Caco-2 (cell line): ENCODE measurements around the gene ZNF614. TPM values are rescaled to one million over a fixed set of nuclear protein-coding genes. Genes with fewer than 3 reads are reported as not detected.

Source experiments
- BruUV-seq: library from RNA; stranded (reverse); fragments of 400-500 nt; replicated peaks from 2 replicates; lab custom pipeline; 2021; lab: Mats Ljungman, UMichigan
- CTCF ChIA-PET: fragments of 300-600 bp; sonication (Branson Sonifier 250); formaldehyde crosslinking; loops from one replicate; lab custom pipeline; 2022; ENCODE audit warnings: antibody characterized with exemption; lab: Charles Lee
- POLR2A ChIA-PET: fragments of 300-600 bp; sonication (Branson Sonifier 250); formaldehyde crosslinking; loops from one replicate; lab custom pipeline; 2022; ENCODE audit warnings: antibody characterized with exemption; lab: Charles Lee
- DNase-seq, 2 experiments: peaks; one replicate each; pipeline versions ENCODE4 v3.0.0 to v3.0.0-alpha.2; 2020 to 2022
- H3K27me3 ChIP-seq: replicated peaks from 2 replicates; pipeline ENCODE4 v1.6.0; 2011; ENCODE audit warnings: low read length; ENCODE audit not compliant: control insufficient read depth, insufficient read depth
- H3K36me3 ChIP-seq: 2 replicates; pipeline ENCODE4 v1.5.1; 2011; ENCODE audit warnings: low read length; ENCODE audit not compliant: control insufficient read depth, insufficient read depth
- H3K4me1 ChIP-seq: fragments of 250-450 bp; sonication (Bioruptor Pico); 2 replicates; pipeline ENCODE4 v1.5.1; 2020; ENCODE audit warnings: mild to moderate bottlenecking
- H3K4me3 ChIP-seq: 2 replicates; pipeline ENCODE4 v1.5.1; 2011; ENCODE audit warnings: low read depth, mild to moderate bottlenecking, control low read depth, low read length
- H3K9me3 ChIP-seq: fragments of 250-450 bp; sonication (Bioruptor Pico); 2 replicates; pipeline ENCODE4 v1.5.1; 2020; ENCODE audit warnings: mild to moderate bottlenecking, moderate library complexity
- H3K27ac Mint-ChIP-seq: one replicate; pipeline ENCODE4 v1.8.0; 2022; ENCODE audit warnings: mixed read lengths; ENCODE audit not compliant: unreplicated experiment
- H3K27me3 Mint-ChIP-seq: one replicate; pipeline ENCODE4 v1.8.0; 2022; ENCODE audit warnings: mixed read lengths; ENCODE audit not compliant: insufficient read depth, unreplicated experiment
- H3K36me3 Mint-ChIP-seq: one replicate; pipeline ENCODE4 v1.8.0; 2022; ENCODE audit warnings: mild to moderate bottlenecking, mixed read lengths; ENCODE audit not compliant: insufficient read depth, unreplicated experiment
- H3K4me1 Mint-ChIP-seq: one replicate; pipeline ENCODE4 v1.8.0; 2022; ENCODE audit warnings: low read depth, mixed read lengths; ENCODE audit not compliant: unreplicated experiment
- H3K4me3 Mint-ChIP-seq: one replicate; pipeline ENCODE4 v1.8.0; 2022; ENCODE audit warnings: mild to moderate bottlenecking, moderate library complexity, mixed read lengths; ENCODE audit not compliant: unreplicated experiment
- H3K9me3 Mint-ChIP-seq: one replicate; pipeline ENCODE4 v1.8.0; 2022; ENCODE audit warnings: mixed read lengths; ENCODE audit not compliant: unreplicated experiment
- intact Hi-C: fragments of 100-400 bp; cut with micrococcal nuclease; formaldehyde crosslinking; loops from one replicate; pipeline ENCODE4 v1.10.0; 2022; ENCODE audit not compliant: unreplicated experiment
- total RNA-seq: library from RNA; stranded (reverse); gene quantifications from 2 replicates; pipeline ENCODE4 v1.2.3, GENCODE V29; 2022
- TF ChIP-seq, protein P1 (sequence below), 2 experiments: fragments of 200-600 bp in 1 of 2; IDR thresholded peaks; 1 replicate in 1 of 2; 2 replicates in 1 of 2; pipeline versions ENCODE4 v1.5.1 to v1.8.0; 2011 to 2022; ENCODE audit warnings: antibody characterized with exemption in 1 of 2, control low read depth in 1 of 2, inconsistent platforms in 1 of 2, low read depth in 1 of 2, low read length in 1 of 2, mild to moderate bottlenecking in 1 of 2, moderate library complexity in 1 of 2; ENCODE audit not compliant: insufficient read depth in 1 of 2, severe bottlenecking in 1 of 2, unreplicated experiment in 1 of 2

The ZNF614 gene
- total RNA-seq, 1 experiment from 2014 or later, result 8.7 TPM

DNA sequence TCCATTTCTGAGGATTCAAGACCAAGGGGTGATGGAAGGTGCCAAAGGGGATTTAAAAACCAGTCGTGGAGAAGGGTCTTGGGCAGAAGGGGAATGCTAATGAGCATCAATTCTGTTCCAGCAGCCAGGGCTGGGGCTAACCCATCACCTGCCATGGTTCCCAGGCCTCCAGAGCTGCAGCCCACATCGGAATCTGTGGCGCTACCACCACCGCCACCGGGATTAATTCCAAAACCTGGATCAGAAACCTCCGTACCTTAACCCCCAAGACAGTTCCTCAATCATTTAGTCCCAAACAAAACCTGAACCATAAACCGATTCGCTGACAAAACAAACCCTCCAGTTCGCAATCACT lies 20.8 kb downstream of the ZNF614 start:
- no peaks in the 10 kb centered on the region for H3K4me1 ChIP-seq
- no peaks in the 10 kb centered on the region for H3K36me3 ChIP-seq
- POLR2A ChIA-PET, result interaction anchor here (0.7 to 1.7 kb wide), 2 partner anchors 21 to 41 kb away, joined by 5 read pairs; partner anchors contain the start of genes ZNF432 and ZNF614
- peak overlapping the region; percentile 89 for H3K4me3 ChIP-seq
- TF ChIP-seq, protein P1, sequence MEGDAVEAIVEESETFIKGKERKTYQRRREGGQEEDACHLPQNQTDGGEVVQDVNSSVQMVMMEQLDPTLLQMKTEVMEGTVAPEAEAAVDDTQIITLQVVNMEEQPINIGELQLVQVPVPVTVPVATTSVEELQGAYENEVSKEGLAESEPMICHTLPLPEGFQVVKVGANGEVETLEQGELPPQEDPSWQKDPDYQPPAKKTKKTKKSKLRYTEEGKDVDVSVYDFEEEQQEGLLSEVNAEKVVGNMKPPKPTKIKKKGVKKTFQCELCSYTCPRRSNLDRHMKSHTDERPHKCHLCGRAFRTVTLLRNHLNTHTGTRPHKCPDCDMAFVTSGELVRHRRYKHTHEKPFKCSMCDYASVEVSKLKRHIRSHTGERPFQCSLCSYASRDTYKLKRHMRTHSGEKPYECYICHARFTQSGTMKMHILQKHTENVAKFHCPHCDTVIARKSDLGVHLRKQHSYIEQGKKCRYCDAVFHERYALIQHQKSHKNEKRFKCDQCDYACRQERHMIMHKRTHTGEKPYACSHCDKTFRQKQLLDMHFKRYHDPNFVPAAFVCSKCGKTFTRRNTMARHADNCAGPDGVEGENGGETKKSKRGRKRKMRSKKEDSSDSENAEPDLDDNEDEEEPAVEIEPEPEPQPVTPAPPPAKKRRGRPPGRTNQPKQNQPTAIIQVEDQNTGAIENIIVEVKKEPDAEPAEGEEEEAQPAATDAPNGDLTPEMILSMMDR (IDR thresholded peaks at IDR 0.05; ENCODE audit: insufficient read depth in 1 of 2, low read depth in 1 of 2, low read length in 1 of 2, severe bottlenecking in 1 of 2, unreplicated experiment in 1 of 2), result no peak
- peaks cover 10% of the 10 kb centered on the region for H3K4me1 Mint-ChIP-seq
- H3K9me3 Mint-ChIP-seq, result peaks cover 48% of the 10 kb centered on the region
- H3K27me3 ChIP-seq, result no peaks in the 10 kb centered on the region
- CTCF ChIA-PET, result no interaction called here
- no peak for DNase-seq
- peaks cover 35% of the 10 kb centered on the region for H3K9me3 ChIP-seq
- no TSS peak for BruUV-seq
- H3K27me3 Mint-ChIP-seq, result no peaks in the 10 kb centered on the region
- peak overlapping the region; percentile 96 for H3K4me3 Mint-ChIP-seq
- peak overlapping the region; percentile 98 for H3K27ac Mint-ChIP-seq
- intact Hi-C loops, result no loop called here
- H3K36me3 Mint-ChIP-seq, result peaks cover 17% of the 10 kb centered on the region

DNA sequence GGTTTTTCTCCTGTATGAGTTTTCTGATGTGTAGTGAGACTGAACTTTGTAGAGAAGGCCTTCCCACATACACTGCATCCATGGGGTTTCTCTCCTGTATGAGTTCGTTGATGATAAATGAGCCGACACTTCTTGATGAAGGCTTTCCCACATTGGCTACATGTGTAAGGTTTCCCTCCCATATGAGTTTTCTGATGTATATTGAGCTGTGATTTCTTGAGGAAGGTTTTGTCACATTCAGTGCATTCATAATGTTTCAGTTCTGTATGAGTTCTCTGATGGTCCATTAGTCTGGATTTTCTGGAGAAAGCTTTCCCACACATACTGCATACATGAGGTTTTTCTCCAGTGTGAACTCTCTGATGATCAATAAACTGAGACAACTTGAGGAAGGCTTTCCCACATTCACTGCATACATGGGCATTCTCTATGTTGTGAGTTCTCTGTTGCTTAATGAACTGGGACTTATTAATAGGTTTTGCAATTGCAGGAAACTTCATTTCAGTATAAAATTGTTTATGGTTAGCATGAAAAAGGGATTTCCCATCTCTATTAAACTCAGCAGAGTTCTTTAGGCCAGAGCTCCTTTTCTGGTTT lies 34.0 kb downstream of the ZNF614 start:
- BruUV-seq, result no TSS peak
- DNase-seq, result no peak
- H3K36me3 ChIP-seq, result peaks cover 7% of the 10 kb centered on the region; the same call in 1 of the 2 replicates
- no peak overlapping the region for H3K4me3 ChIP-seq
- ChIA-PET POLR2A (no interaction called here), CTCF (no interaction called here)
- no peaks in the 10 kb centered on the region for H3K4me1 Mint-ChIP-seq
- H3K4me3 Mint-ChIP-seq, result no peak overlapping the region
- H3K27ac Mint-ChIP-seq, result no peak overlapping the region
- H3K9me3 ChIP-seq, result peaks cover 58% of the 10 kb centered on the region
- peaks cover 22% of the 10 kb centered on the region for H3K36me3 Mint-ChIP-seq
- H3K9me3 Mint-ChIP-seq, result peaks cover 55% of the 10 kb centered on the region
- no peaks in the 10 kb centered on the region for H3K27me3 ChIP-seq
- no peaks in the 10 kb centered on the region for H3K27me3 Mint-ChIP-seq
- no peaks in the 10 kb centered on the region for H3K4me1 ChIP-seq
- TF ChIP-seq, protein P1 (IDR thresholded peaks at IDR 0.05; ENCODE audit: insufficient read depth in 1 of 2, low read depth in 1 of 2, low read length in 1 of 2, severe bottlenecking in 1 of 2, unreplicated experiment in 1 of 2), result no peak
- intact Hi-C loops, result no loop called here

DNA sequence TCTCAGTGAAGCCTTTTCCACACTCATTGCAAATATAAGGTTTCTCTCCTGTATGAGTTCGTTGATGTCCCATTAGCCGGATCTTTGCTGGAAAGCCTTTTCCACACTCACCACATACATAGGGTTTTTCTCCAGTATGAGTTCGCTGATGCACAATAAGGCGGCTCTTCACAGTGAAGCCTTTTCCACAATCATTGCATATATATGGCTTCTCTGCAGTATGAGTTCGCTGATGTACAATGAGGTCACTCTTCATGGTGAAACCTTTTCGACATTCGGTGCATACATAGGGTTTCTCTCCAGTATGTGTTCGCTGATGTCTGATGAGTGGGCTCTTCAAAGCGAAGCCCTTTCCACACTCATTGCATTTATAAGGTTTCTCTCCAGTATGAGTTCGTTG lies 34.8 kb downstream of the ZNF614 start:
- Histone ChIP-seq H3K27me3 (no peaks in the 10 kb centered on the region), H3K36me3 (peaks cover 7% of the 10 kb centered on the region; the same call in 1 of the 2 replicates), H3K4me3 (no peak overlapping the region), H3K9me3 (peaks cover 58% of the 10 kb centered on the region), H3K4me1 (no peaks in the 10 kb centered on the region)
- Mint-ChIP-seq H3K4me3 (no peak overlapping the region), H3K27ac (no peak overlapping the region), H3K9me3 (peaks cover 60% of the 10 kb centered on the region), H3K36me3 (peaks cover 22% of the 10 kb centered on the region), H3K4me1 (no peaks in the 10 kb centered on the region), H3K27me3 (no peaks in the 10 kb centered on the region)
- DNase-seq, result no peak
- intact Hi-C loops, result no loop called here
- TF ChIP-seq, protein P1 (IDR thresholded peaks at IDR 0.05; ENCODE audit: insufficient read depth in 1 of 2, low read depth in 1 of 2, low read length in 1 of 2, severe bottlenecking in 1 of 2, unreplicated experiment in 1 of 2), result no peak
- BruUV-seq, result no TSS peak
- POLR2A ChIA-PET, result no interaction called here
- CTCF ChIA-PET, result no interaction called here
